Measurements from ENCODE around the gene FOXP1.

GRCh38 chr3:71346061-71346460 is 237.5 kb downstream of the FOXP1 start:
- TF ChIP-seq CTCF (IDR thresholded peaks at IDR 0.05; ENCODE audit: low read length) (no peak), EZH2 (IDR thresholded peaks at IDR 0.05; ENCODE audit: borderline replicate concordance, low read length) (no peak)
